Neuronal stem cell (in vitro differentiated cells): ENCODE data around the gene TMEM131L.
A peak's percentile ranks its signal among the peaks of the same experiment; 100 is the strongest.

ENCODE experiments used
- DNase-seq: peaks from one replicate; pipeline ENCODE4 v3.0.0-alpha.2; 2013; ENCODE audit warnings: low spot score
- H2AFZ ChIP-seq: one replicate; pipeline ENCODE4 v1.6.1; 2013; ENCODE audit warnings: mild to moderate bottlenecking, low read length, inconsistent platforms
- H2AK5ac ChIP-seq: 2 replicates; pipeline ENCODE4 v1.6.1; 2013; ENCODE audit warnings: low read depth, mild to moderate bottlenecking, inconsistent platforms, low read length, moderate library complexity, mixed read lengths
- H2BK120ac ChIP-seq: 2 replicates; pipeline ENCODE4 v1.6.1; 2013; ENCODE audit warnings: low read depth, mild to moderate bottlenecking, inconsistent platforms, low read length, moderate library complexity, mixed read lengths
- H2BK12ac ChIP-seq: one replicate; pipeline ENCODE4 v1.6.1; 2013; ENCODE audit warnings: low read length, inconsistent platforms
- H2BK15ac ChIP-seq: 2 replicates; pipeline ENCODE4 v1.6.1; 2013; ENCODE audit warnings: mild to moderate bottlenecking, low read length, inconsistent platforms, mixed read lengths
- H2BK5ac ChIP-seq: one replicate; pipeline ENCODE4 v1.6.1; 2013; ENCODE audit warnings: inconsistent platforms, mild to moderate bottlenecking, low read length, moderate library complexity
- H3K14ac ChIP-seq: one replicate; pipeline ENCODE4 v1.6.1; 2013; ENCODE audit warnings: low read length, inconsistent platforms
- H3K18ac ChIP-seq: 2 replicates; pipeline ENCODE4 v1.6.1; 2013; ENCODE audit warnings: low read length, inconsistent platforms
- H3K23ac ChIP-seq: 2 replicates; pipeline ENCODE4 v1.6.1; 2013; ENCODE audit warnings: low read depth, mild to moderate bottlenecking, mixed read lengths, low read length, inconsistent platforms; ENCODE audit not compliant: poor library complexity
- H3K27ac ChIP-seq: replicated peaks from 3 replicates; pipeline ENCODE4 v1.5.1; 2013; ENCODE audit warnings: low read length, inconsistent platforms
- H3K27me3 ChIP-seq, 3 experiments: 2 replicates each; pipeline ENCODE4 v1.6.1; 2013; ENCODE audit warnings: low read length in 3 of 3, mild to moderate bottlenecking in 2 of 3, inconsistent platforms in 1 of 3, low read depth in 1 of 3, mixed read lengths in 1 of 3, moderate library complexity in 1 of 3; ENCODE audit not compliant: control insufficient read depth in 3 of 3, insufficient read depth in 3 of 3
- H3K36me3 ChIP-seq, 2 donors: replicated peaks in 1 of 2; 2 replicates each; pipeline ENCODE4 v1.6.1; 2013; ENCODE audit warnings: low read length in 2 of 2; ENCODE audit not compliant: control insufficient read depth in 2 of 2, insufficient read depth in 2 of 2
- H3K4ac ChIP-seq: 2 replicates; pipeline ENCODE4 v1.6.1; 2013; ENCODE audit warnings: inconsistent platforms, mild to moderate bottlenecking, low read length, moderate library complexity
- H3K4me1 ChIP-seq, 2 donors: 1 replicate in 1 of 2; 2 replicates in 1 of 2; pipeline ENCODE4 v1.6.1; 2013; ENCODE audit warnings: low read length in 2 of 2, low read depth in 1 of 2; ENCODE audit not compliant: control insufficient read depth in 2 of 2, insufficient read depth in 1 of 2
- H3K4me2 ChIP-seq: one replicate; pipeline ENCODE4 v1.6.1; 2013; ENCODE audit warnings: mild to moderate bottlenecking, low read length, inconsistent platforms; ENCODE audit not compliant: insufficient read depth, poor library complexity, severe bottlenecking
- H3K4me3 ChIP-seq, 2 donors: 2 replicates each; pipeline ENCODE4 v1.5.1; 2013; ENCODE audit warnings: low read length in 2 of 2, mild to moderate bottlenecking in 2 of 2, inconsistent platforms in 1 of 2, moderate library complexity in 1 of 2
- H3K79me1 ChIP-seq: one replicate; pipeline ENCODE4 v1.6.1; 2013; ENCODE audit warnings: low read depth, mild to moderate bottlenecking, inconsistent platforms, low read length, moderate library complexity
- H3K9ac ChIP-seq: one replicate; pipeline ENCODE4 v1.6.1; 2013; ENCODE audit warnings: mild to moderate bottlenecking, low read depth, low read length, inconsistent platforms; ENCODE audit not compliant: poor library complexity
- H3K9me3 ChIP-seq, 2 donors: replicated peaks in 1 of 2; 2 replicates each; pipeline versions ENCODE3 to v1.6.1; 2013; ENCODE audit warnings: low read length in 2 of 2, mild to moderate bottlenecking in 2 of 2, inconsistent platforms in 1 of 2, low read depth in 1 of 2, mixed read lengths in 1 of 2, moderate library complexity in 1 of 2; ENCODE audit not compliant: control insufficient read depth in 2 of 2, insufficient read depth in 1 of 2
- H4K8ac ChIP-seq: one replicate; pipeline ENCODE4 v1.6.1; 2013; ENCODE audit warnings: low read depth, mild to moderate bottlenecking, inconsistent platforms, low read length, moderate library complexity
- H4K91ac ChIP-seq: one replicate; pipeline ENCODE4 v1.6.1; 2013; ENCODE audit warnings: low read length, low read depth, mild to moderate bottlenecking, inconsistent platforms; ENCODE audit not compliant: poor library complexity
- WGBS, 2 donors: extraction: QIAGEN DNeasy Blood & Tissue Kit; methylation state at CpG; one replicate each; pipeline ENCODE4 v1.1.7; 2013; ENCODE audit warnings: missing lambda C conversion rate in 2 of 2, mixed read lengths in 1 of 2; ENCODE audit not compliant: insufficient read length in 2 of 2, insufficient replicate concordance in 1 of 2; ENCODE audit errors: extremely low coverage in 2 of 2; 5-methylcytosine and 5-hydroxymethylcytosine counted together

Gene TMEM131L

DNA sequence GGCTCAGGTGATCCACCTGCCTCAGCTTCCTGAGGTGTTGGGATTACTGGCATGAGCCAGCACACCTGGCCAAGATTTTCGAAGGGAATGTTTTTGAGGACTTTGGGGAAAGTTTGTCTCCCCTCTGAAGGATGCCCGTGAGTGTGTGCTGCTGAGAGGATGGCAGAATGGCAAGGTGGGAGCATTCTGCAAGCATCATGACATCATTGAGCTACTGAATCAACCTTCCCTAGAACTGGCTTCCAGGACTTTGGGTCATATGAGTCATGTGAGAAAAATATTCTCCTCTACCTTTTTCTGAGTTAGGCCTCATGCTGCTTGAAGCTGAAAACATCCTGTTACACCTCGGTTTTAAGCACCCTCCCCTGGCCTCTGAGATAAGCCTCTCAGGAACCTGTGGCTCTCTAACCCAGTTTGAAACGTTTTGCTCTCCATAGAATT lies 31.0 kb downstream of the TMEM131L start:
- Histone ChIP-seq H3K14ac (no peak overlapping the region), H3K9ac (no peak overlapping the region), H3K4me2 (no peak overlapping the region), H3K4ac (no peak overlapping the region), H4K91ac (no peak overlapping the region), H3K4me1 (peaks cover 7 to 14% of the 10 kb centered on the region in 2 donors), H4K8ac (no peak overlapping the region), H3K9me3 (no peaks in the 10 kb centered on the region), H2BK5ac (no peak overlapping the region), H3K27ac (no peak overlapping the region), H3K18ac (no peak overlapping the region), H2AFZ (no peak overlapping the region), H3K4me3 (no peak overlapping the region), H3K27me3 (no peaks in the 10 kb centered on the region), H2BK15ac (no peak overlapping the region), H2BK12ac (no peak overlapping the region), H2AK5ac (no peak overlapping the region), H3K36me3 (no peaks in the 10 kb centered on the region), H2BK120ac (no peak overlapping the region), H3K23ac (no peak overlapping the region), H3K79me1 (no peaks in the 10 kb centered on the region)
- WGBS, 2 donors: no CpG with 5 or more reads among the region's 4 CpGs
- DNase-seq: no peak

DNA sequence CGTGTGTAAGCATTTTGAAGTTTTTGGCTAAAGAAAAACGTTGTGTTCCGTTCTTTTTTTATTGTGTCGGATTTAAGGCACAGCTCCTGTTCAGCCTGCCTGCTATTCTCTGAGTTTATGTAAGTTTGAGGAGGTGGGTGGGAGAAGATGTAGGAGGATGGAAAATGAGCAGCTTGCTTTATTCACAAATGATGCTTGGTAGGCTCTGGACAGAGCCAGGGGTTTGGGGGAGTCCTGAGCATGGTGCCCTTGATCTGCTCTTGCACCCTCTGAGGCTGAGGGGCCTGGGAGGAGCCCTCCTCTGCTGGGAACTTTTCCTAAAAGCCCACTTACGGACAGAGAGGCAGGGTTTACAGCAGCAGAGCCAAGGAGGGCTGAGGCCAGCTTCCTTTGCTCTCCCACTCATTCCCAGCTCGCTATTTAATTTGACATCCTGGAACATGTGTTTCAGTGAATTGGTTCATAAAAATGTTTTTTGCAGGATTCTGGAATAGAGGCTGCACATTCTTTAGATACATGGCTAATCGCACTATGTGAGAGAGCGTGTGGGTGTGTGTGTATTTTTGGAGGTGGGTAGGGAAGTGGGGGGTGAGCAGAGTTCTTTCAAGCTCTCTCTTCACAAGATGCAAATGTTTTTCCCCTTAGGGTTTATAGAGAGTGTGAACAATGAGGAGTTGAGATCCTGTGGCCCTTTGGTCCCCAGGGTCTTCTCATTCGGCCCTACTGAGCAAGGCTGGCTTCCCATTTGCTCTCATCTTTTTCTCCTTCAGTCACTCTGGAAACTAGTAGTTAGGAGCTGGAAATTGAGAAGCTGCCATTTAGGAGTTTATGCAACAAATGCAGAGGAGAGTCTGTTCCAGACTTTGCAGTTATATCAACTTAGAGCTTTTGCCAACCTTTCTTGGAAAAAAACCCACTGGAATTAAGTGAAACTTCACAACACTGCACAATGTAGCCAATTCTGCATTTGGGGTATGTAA lies 32.1 kb downstream of the TMEM131L start:
- H2AK5ac ChIP-seq: no peak overlapping the region
- H2AFZ ChIP-seq: no peak overlapping the region
- no peak overlapping the region for H3K18ac ChIP-seq
- H3K14ac ChIP-seq: no peak overlapping the region
- H2BK12ac ChIP-seq: no peak overlapping the region
- no peak overlapping the region for H2BK15ac ChIP-seq
- no peaks in the 10 kb centered on the region for H3K79me1 ChIP-seq
- H3K9ac ChIP-seq: no peak overlapping the region
- no peak overlapping the region for H3K23ac ChIP-seq
- no peak overlapping the region for H3K4me2 ChIP-seq
- H4K91ac ChIP-seq: no peak overlapping the region
- no peaks in the 10 kb centered on the region for H3K27me3 ChIP-seq
- H3K4me3 ChIP-seq: no peak overlapping the region
- H3K27ac ChIP-seq: no peak overlapping the region
- no peaks in the 10 kb centered on the region for H3K9me3 ChIP-seq
- H2BK5ac ChIP-seq: no peak overlapping the region
- DNase-seq: no peak
- H4K8ac ChIP-seq: no peak overlapping the region
- WGBS, 2 donors: no CpG with 5 or more reads among the region's 9 CpGs
- H3K4ac ChIP-seq: no peak overlapping the region
- peaks cover 7 to 14% of the 10 kb centered on the region in 2 donors for H3K4me1 ChIP-seq
- no peak overlapping the region for H2BK120ac ChIP-seq
- no peaks in the 10 kb centered on the region for H3K36me3 ChIP-seq

DNA sequence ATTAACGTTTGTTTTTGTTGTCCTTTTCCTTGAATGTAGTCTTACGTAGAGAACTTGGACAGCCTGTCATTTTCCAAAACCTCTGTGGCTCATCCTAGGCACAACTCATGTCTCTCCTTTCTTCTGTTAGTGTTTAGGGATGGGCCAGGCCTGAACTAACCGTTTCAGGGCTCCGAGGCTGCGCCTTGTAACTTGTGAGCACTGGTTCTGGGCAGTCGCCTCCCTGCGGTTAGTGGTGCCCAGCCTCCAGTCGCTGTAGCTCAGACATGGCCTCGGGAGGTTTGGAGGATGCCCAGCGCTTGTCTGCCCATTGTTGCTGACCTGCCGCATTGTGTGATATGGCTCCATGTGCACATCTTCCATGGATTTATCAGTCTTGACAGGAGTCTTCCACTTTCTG lies 32.8 kb downstream of the TMEM131L start:
- Histone ChIP-seq H3K23ac (no peak overlapping the region), H3K27ac (no peak overlapping the region), H3K4me1 (peaks cover 7 to 14% of the 10 kb centered on the region in 2 donors), H3K27me3 (no peaks in the 10 kb centered on the region), H4K91ac (no peak overlapping the region), H2AK5ac (peak overlapping the region; percentile 19), H2BK120ac (no peak overlapping the region), H3K36me3 (no peaks in the 10 kb centered on the region), H3K9ac (no peak overlapping the region), H3K4ac (no peak overlapping the region), H3K79me1 (no peaks in the 10 kb centered on the region), H2BK5ac (no peak overlapping the region), H2BK15ac (no peak overlapping the region), H3K4me2 (no peak overlapping the region), H3K4me3 (no peak overlapping the region), H4K8ac (no peak overlapping the region), H2BK12ac (no peak overlapping the region), H3K9me3 (no peaks in the 10 kb centered on the region), H3K18ac (no peak overlapping the region), H3K14ac (no peak overlapping the region), H2AFZ (no peak overlapping the region)
- DNase-seq: no peak
- WGBS, 2 donors: no CpG with 5 or more reads among the region's 11 CpGs

DNA sequence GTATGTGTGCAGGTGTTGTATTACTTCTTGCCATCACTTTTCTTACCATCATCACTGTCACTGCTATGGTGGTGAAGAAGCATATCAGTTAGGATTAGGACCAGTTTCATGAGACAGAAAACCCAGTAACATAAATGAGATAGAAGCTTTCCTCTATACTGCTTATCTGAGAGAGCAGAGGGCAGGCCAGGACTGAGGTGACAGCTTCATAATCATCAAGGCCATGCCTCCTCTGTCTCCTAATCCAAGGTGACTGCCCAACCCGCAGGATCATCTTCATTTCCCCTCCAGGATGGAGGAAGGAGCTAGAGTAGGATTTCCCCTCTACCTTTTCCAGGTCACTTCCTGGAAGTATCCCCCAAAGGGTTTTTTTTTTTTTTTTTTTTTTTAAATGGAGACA lies 35.4 kb downstream of the TMEM131L start:
- Histone ChIP-seq H2BK120ac (no peak overlapping the region), H3K9me3 (peaks cover 0 to 3% of the 10 kb centered on the region in 2 donors), H2BK15ac (no peak overlapping the region), H2BK5ac (no peak overlapping the region), H3K9ac (no peak overlapping the region), H3K23ac (no peak overlapping the region), H2AK5ac (no peak overlapping the region), H3K36me3 (peaks cover 0 to 7% of the 10 kb centered on the region in 2 donors), H2AFZ (no peak overlapping the region), H3K4me2 (no peak overlapping the region), H4K91ac (no peak overlapping the region), H3K4me1 (peaks cover 5 to 14% of the 10 kb centered on the region in 2 donors), H3K27ac (no peak overlapping the region), H3K4ac (no peak overlapping the region), H3K14ac (no peak overlapping the region), H3K18ac (no peak overlapping the region), H2BK12ac (no peak overlapping the region), H3K4me3 (no peak overlapping the region), H4K8ac (no peak overlapping the region), H3K27me3 (no peaks in the 10 kb centered on the region), H3K79me1 (no peaks in the 10 kb centered on the region)
- DNase-seq: no peak
- WGBS, 2 donors: no CpG with 5 or more reads among the region's 1 CpG
